Measurements from ENCODE around the gene NCAPD2.

- TF ChIP-seq CTCF (conservative IDR thresholded peaks at IDR 0.05), result no peak
- TF ChIP-seq EZH2 (IDR thresholded peaks at IDR 0.05; ENCODE audit: low read depth), result no peak
Measured at GRCh38 chr12:6488240-6488639, 5.7 kb upstream of the NCAPD2 start.
